Right lobe of liver (tissue), 6 donors: ENCODE results near the gene SH3TC2. TPM values are rescaled to one million over a fixed set of nuclear protein-coding genes. Genes with fewer than 3 reads are reported as not detected.

Experiments used
- ATAC-seq, 4 donors: fragments of 200-7000 bp; cut with Tn5 transposase; one replicate each; pipeline ENCODE4 v1.9.1; 2020; ENCODE audit warnings: mild to moderate bottlenecking in 4 of 4, moderate library complexity in 4 of 4
- DNase-seq, 3 donors: peaks; one replicate each; pipeline ENCODE4 v3.0.0-alpha.2; 2020
- H3K27ac ChIP-seq, 3 donors: fragments of 200-600 bp; one replicate each; pipeline ENCODE4 v1.8.0; 2022
- H3K27me3 ChIP-seq, 2 donors: fragments of 200-600 bp; one replicate each; pipeline ENCODE4 v1.8.0; 2022
- H3K36me3 ChIP-seq, 4 donors: fragments of 200-600 bp; sonication (generic) in 1 of 4; one replicate each; pipeline versions ENCODE4 v1.5.1 to v1.8.0; 2017 to 2022; ENCODE audit warnings: control low read depth in 1 of 4
- H3K4me1 ChIP-seq, 4 donors: fragments of 200-600 bp; sonication (generic) in 1 of 4; one replicate each; pipeline versions ENCODE4 v1.5.1 to v1.8.0; 2017 to 2022; ENCODE audit warnings: control low read depth in 1 of 4
- H3K4me3 ChIP-seq, 3 donors: fragments of 200-600 bp; one replicate each; pipeline ENCODE4 v1.8.0; 2022
- H3K9me3 ChIP-seq, 4 donors: fragments of 200-600 bp; sonication (generic) in 1 of 4; one replicate each; pipeline versions ENCODE4 v1.5.1 to v1.8.0; 2017 to 2022; ENCODE audit warnings: control low read depth in 1 of 4
- POLR2A ChIP-seq: fragments of 450-650 bp; IDR thresholded peaks from one replicate; pipeline ENCODE4 v1.6.1; 2017; ENCODE audit warnings: antibody characterized with exemption, mild to moderate bottlenecking
- WGBS: methylation state at CpG from one replicate; pipeline ENCODE4 v1.1.6; 2018; ENCODE audit warnings: low coverage, low lambda C conversion rate; ENCODE audit not compliant: insufficient coverage; ENCODE audit errors: missing lambda C conversion rate; 5-methylcytosine and 5-hydroxymethylcytosine counted together
- intact Hi-C, 2 donors: fragments of 100-400 bp; cut with DNase I; formaldehyde crosslinking; loops; one replicate each; pipeline versions ENCODE4 v1.11.2 to v1.14.1; 2022
- total RNA-seq, 6 experiments: library from RNA; depleted of rRNA in 2 of 6; stranded (reverse); fragments of >200 nt in 2 of 6; fragmentation: NEBNext Ultra II Directional in 3 of 6; extraction: Animal tissue kit (Norgen Biotek cat#: 25700) in 3 of 6; gene quantifications; one replicate each; pipeline versions ENCODE4 v1.1.0 to v1.2.4, GENCODE V29; 2016 to 2023
- TF ChIP-seq, protein P1 (sequence below), 4 donors: fragments of 200-600 bp in 3 of 4; fragments of 450-650 bp in 1 of 4; IDR thresholded peaks; one replicate each; pipeline versions ENCODE4 v1.5.1 to v1.8.0; 2016 to 2022; ENCODE audit warnings: antibody characterized with exemption in 4 of 4, mild to moderate bottlenecking in 2 of 4
- donor health status: DM: no; HTN: yes; CAD: no.
- donor health status: DM: no; HTN: no; CAD: no.
- donor health status: DM: no; HTN: no; CAD: no.
- donor health status: DM: no; HTN: yes; CAD: no.
- donor health status: DM: no; HTN: yes; CAD: no.

Gene SH3TC2
- total RNA-seq, 6 experiments from 2014 or later: 0.06 to 0.88 (median 0.53) TPM

DNA sequence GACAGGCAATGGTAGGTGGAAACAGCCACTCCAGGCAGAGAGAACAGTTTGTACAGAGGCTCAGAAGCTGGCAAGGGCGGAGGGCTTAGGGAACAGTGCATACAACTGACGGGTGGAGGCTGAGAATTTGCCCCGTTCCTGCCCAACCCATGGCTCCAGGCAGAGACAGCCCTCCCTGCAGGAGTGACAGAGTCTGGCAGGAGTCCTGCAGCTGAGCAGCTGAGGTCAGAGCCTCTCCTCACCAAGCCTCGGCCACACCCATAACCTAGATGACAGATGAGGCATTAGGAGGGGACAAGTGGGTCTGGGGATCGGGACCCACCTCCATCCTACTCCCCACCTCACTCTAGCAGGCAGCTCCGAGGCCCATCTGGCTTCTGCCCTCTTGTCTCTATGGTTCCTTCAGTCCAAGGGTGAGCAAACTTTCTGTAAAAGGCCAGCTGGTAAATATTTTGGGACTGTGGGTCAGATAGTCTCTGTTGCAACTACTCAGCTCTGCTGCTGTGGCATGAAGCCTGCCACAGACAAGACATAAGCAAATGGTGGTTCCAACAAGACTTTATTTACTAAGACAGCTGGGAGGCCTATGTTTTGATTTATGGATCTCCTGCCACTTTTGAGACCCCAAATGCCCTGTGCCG, 83.7 kb downstream of the SH3TC2 start:
- Histone ChIP-seq H3K4me3 (no peak overlapping the region), H3K4me1 (no peaks in the 10 kb centered on the region), H3K36me3 (no peaks in the 10 kb centered on the region), H3K27ac (no peak overlapping the region), H3K27me3 (no peaks in the 10 kb centered on the region), H3K9me3 (no peaks in the 10 kb centered on the region)
- 59% methylated on average over 4 of the region's 7 CpGs for WGBS
- TF ChIP-seq POLR2A: no peak
- TF ChIP-seq, protein P1, sequence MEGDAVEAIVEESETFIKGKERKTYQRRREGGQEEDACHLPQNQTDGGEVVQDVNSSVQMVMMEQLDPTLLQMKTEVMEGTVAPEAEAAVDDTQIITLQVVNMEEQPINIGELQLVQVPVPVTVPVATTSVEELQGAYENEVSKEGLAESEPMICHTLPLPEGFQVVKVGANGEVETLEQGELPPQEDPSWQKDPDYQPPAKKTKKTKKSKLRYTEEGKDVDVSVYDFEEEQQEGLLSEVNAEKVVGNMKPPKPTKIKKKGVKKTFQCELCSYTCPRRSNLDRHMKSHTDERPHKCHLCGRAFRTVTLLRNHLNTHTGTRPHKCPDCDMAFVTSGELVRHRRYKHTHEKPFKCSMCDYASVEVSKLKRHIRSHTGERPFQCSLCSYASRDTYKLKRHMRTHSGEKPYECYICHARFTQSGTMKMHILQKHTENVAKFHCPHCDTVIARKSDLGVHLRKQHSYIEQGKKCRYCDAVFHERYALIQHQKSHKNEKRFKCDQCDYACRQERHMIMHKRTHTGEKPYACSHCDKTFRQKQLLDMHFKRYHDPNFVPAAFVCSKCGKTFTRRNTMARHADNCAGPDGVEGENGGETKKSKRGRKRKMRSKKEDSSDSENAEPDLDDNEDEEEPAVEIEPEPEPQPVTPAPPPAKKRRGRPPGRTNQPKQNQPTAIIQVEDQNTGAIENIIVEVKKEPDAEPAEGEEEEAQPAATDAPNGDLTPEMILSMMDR (IDR thresholded peaks at IDR 0.05): no peak
- intact Hi-C loops: no loop called here
- DNase-seq (peak in 2 of 3 donors; percentile 27 to 63), ATAC-seq (peak; percentile 40 to 84 (median 70))

DNA sequence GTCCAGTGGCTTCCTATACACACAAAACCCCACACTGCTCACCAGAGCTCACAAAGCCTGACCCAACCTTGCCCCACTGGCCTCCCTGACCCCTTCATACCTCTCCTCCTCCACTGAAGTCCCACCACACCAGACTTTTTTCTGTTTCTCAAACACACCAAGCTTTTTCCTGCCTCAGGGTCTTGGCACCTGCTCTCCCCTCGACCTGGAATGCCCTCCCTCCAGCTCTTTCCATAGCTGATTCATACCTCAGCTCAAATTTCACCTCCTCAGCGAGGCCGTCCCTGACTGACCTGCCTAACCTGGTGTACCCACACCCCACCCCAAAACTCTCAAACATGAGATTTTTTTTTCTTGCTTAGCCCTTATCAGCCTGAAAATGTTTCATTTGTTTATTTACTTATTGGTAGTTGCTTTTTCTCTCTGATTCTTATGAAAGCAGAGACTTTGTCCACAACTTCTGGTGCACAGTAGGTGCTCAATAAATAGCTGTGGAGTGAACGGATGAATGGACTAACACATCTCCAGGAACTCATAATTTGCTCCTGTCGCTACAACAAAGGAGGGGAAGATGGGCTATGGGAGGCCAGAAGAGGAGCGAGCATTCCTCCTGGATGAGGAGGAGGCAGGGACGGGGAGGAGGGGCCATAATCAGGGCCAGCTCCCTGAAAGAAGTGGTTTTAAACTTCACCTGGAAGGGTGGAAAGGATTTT, 84.3 kb downstream of the SH3TC2 start:
- intact Hi-C loops: no loop called here
- H3K36me3 ChIP-seq: no peaks in the 10 kb centered on the region
- 68% methylated on average over 7 of the region's 7 CpGs for WGBS
- TF ChIP-seq POLR2A: no peak
- TF ChIP-seq, protein P1 (IDR thresholded peaks at IDR 0.05): no peak
- H3K9me3 ChIP-seq: no peaks in the 10 kb centered on the region
- no peak for ATAC-seq
- DNase-seq: no peak
- H3K4me3 ChIP-seq: no peak overlapping the region
- H3K27ac ChIP-seq: no peak overlapping the region
- H3K4me1 ChIP-seq: no peaks in the 10 kb centered on the region
- no peaks in the 10 kb centered on the region for H3K27me3 ChIP-seq

DNA sequence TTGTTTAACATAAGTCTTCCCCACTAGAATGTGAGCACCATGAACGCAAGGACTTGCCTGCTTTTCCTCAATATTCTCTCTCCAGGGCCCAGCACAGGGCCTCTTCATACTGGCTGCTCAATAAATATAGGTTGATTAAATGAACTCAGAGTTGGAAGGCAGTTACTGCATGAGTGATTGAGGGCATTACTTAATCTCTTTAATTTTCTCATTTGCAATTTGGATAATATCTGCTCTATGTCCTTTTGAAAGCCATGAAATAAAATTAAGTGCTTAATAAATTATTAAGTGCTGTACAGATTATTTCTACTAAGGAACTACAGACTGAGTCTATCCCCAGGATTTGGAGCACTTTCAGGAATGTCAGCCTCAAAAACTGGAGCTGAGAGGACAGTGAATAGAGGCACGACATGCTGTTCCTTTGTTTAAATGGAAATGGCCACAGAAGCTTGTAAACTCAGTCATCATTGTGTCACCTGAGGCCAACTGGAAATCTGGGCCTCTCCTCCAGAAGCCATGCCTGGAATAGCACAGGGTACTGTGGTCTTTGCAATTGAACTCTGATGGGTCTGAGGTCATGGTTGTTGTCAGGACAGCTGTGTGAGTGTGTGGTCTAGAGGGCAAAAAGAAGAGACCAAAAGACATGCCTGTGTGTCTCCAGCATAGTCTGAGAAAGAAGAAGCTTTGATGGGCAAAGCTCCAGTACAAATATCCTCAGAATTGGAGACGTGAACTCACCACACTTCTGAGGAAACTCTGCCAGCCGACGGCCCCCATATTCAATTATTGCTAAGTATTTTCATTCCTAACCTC, 86.1 kb downstream of the SH3TC2 start:
- 64% methylated on average over 5 of the region's 5 CpGs for WGBS
- H3K27ac ChIP-seq: no peak overlapping the region
- DNase-seq (no peak), ATAC-seq (no peak)
- no peaks in the 10 kb centered on the region for H3K4me1 ChIP-seq
- H3K36me3 ChIP-seq: no peaks in the 10 kb centered on the region
- no peak for TF ChIP-seq POLR2A
- TF ChIP-seq, protein P1 (IDR thresholded peaks at IDR 0.05): no peak
- no peak overlapping the region for H3K4me3 ChIP-seq
- H3K9me3 ChIP-seq: no peaks in the 10 kb centered on the region
- intact Hi-C loops: no loop called here
- H3K27me3 ChIP-seq: no peaks in the 10 kb centered on the region

DNA sequence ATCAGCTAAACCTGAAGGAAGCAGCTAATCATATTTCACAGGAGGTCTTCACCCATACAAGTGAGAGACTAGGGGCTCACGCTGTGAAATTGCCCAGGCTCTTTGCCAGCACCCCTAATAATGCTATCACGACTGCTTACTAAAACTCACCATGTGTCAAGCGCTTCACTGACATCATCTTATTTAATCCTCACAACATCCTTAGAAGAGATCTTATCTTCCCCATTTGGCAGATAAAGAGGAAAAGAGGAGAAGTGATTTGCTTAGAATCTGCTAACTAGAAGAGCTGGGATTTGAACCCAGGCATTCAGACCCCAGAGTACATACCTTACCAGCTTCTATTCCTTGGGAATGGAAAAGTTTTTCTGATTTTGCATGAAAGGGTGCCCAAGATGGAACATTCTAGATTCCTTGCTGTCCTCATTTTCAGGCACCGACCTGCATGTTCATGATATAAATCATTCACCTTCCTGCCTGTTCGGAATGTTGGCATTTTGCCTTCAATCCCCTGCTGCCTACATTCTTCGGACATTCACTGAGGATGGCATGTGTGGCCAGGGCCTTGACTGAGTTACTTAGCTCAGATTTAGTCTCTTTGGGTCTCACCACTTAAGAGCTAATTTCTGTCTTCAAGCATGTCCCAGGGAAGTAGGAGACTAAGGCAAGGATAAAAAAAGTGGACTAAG, 88.1 kb downstream of the SH3TC2 start:
- Histone ChIP-seq H3K27ac (no peak overlapping the region), H3K9me3 (no peaks in the 10 kb centered on the region), H3K27me3 (no peaks in the 10 kb centered on the region), H3K4me3 (no peak overlapping the region), H3K36me3 (no peaks in the 10 kb centered on the region), H3K4me1 (peaks cover 0 to 8% (median 2%) of the 10 kb centered on the region in 4 donors)
- WGBS: 78% methylated on average over 6 of the region's 6 CpGs
- ATAC-seq (no peak), DNase-seq (no peak)
- intact Hi-C loops: no loop called here
- no peak for TF ChIP-seq POLR2A
- TF ChIP-seq, protein P1 (IDR thresholded peaks at IDR 0.05): no peak
